Stimulated activated CD4-positive, alpha-beta T cell treated with anti-CD3 and anti-CD28 coated beads, Interleukin-12 subunit alpha, Interleukin-12 subunit beta, amount 100 ng/mL, for 48 hours (primary cell): ENCODE data around the gene FKTN.
A peak's percentile ranks its signal among the peaks of the same experiment; 100 is the strongest.
"Not testable (repeated sequence)": the region's sequence is repeated elsewhere in the genome, so short reads cannot be mapped to it uniquely, and the experiment has no call there.

Source experiments
- DNase-seq, 3 donors: peaks; one replicate each; pipeline ENCODE4 v3.0.0-alpha.2; 2020; ENCODE audit warnings: low read depth in 2 of 3, low spot score in 1 of 3

FKTN gene

GRCh38 chr9:105557804-105558610, at the start of gene FKTN:
Gene FKTN, plus strand, starts transcription at chr9:105558131. Its CDS starts 16,902 bp downstream, at chr9:105575033.
- peak; percentile 72 to 78 (median 73) for DNase-seq

GRCh38 chr9:105508530-105508929, 49.4 kb upstream of the FKTN start:
- no peak for DNase-seq

- DNase-seq, result no peak
Measured at GRCh38 chr9:105510024-105510423, 47.9 kb upstream of the FKTN start.

- no peak for DNase-seq
Measured at GRCh38 chr9:105511446-105511845, 46.5 kb upstream of the FKTN start.

GRCh38 chr9:105515811-105516413, 42.0 kb upstream of the FKTN start:
- no peak for DNase-seq

- DNase-seq, result not testable (repeated sequence)
Measured at GRCh38 chr9:105519710-105520369, 38.1 kb upstream of the FKTN start.

- not testable (repeated sequence) for DNase-seq
Measured at GRCh38 chr9:105520992-105521391, 36.9 kb upstream of the FKTN start.

GRCh38 chr9:105522618-105523385, 35.1 kb upstream of the FKTN start:
- DNase-seq, result not testable (repeated sequence)

- DNase-seq, result no peak
Measured at GRCh38 chr9:105531530-105531929, 26.4 kb upstream of the FKTN start.

- no peak for DNase-seq
Measured at GRCh38 chr9:105535920-105536668, 21.8 kb upstream of the FKTN start.

GRCh38 chr9:105539452-105539851, 18.5 kb upstream of the FKTN start:
- DNase-seq, result no peak

GRCh38 chr9:105541838-105542237, 16.1 kb upstream of the FKTN start:
- no peak for DNase-seq

- no peak for DNase-seq
Measured at GRCh38 chr9:105554042-105554441, 3.9 kb upstream of the FKTN start.

GRCh38 chr9:105572455-105572854, 14.5 kb downstream of the FKTN start:
- DNase-seq, result no peak

GRCh38 chr9:105579952-105580351, 22.0 kb downstream of the FKTN start:
- not testable (repeated sequence) for DNase-seq

- DNase-seq, result not testable (repeated sequence)
Measured at GRCh38 chr9:105581550-105581949, 23.6 kb downstream of the FKTN start.

- no peak for DNase-seq
Measured at GRCh38 chr9:105593145-105593544, 35.2 kb downstream of the FKTN start.

GRCh38 chr9:105608721-105609598, 51.0 kb downstream of the FKTN start:
- peak in 1 of 3 donors; percentile 3 for DNase-seq

- DNase-seq, result no peak
Measured at GRCh38 chr9:105621001-105621400, 63.1 kb downstream of the FKTN start.

GRCh38 chr9:105625088-105625487, 67.2 kb downstream of the FKTN start:
- DNase-seq, result no peak
